ENCODE measurements around the gene TUBA1A. TPM values are rescaled to one million over a fixed set of nuclear protein-coding genes. Genes with fewer than 3 reads are reported as not detected.

Gene TUBA1A
- total RNA-seq, 1 donor = 478 TPM

DNA sequence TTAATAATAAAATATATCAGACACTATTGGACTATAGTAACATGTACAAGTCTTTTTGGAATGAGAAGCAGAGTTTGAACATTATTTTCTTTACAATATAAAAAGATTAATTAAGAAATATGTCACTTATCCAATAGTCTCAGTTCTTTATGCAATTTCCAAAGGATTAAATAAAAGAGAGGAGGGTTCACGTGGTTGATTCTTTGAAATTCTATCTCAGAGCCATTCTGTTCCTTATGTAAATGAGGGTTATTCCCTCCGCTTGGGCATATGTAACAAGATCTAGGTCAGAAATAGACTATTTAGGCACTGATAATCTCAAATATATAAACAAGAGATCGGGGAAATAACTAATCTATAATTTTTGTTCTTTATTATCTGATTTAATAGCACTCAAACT is 2.1 kb upstream of the TUBA1A start:
- H3K79me2 ChIP-seq (ENCODE audit: insufficient read depth, low read length) = peaks cover 23% of the 10 kb centered on the region
- H3K4me2 ChIP-seq (ENCODE audit: insufficient read depth, low read length) = no peak overlapping the region
- TF ChIP-seq, protein P1, sequence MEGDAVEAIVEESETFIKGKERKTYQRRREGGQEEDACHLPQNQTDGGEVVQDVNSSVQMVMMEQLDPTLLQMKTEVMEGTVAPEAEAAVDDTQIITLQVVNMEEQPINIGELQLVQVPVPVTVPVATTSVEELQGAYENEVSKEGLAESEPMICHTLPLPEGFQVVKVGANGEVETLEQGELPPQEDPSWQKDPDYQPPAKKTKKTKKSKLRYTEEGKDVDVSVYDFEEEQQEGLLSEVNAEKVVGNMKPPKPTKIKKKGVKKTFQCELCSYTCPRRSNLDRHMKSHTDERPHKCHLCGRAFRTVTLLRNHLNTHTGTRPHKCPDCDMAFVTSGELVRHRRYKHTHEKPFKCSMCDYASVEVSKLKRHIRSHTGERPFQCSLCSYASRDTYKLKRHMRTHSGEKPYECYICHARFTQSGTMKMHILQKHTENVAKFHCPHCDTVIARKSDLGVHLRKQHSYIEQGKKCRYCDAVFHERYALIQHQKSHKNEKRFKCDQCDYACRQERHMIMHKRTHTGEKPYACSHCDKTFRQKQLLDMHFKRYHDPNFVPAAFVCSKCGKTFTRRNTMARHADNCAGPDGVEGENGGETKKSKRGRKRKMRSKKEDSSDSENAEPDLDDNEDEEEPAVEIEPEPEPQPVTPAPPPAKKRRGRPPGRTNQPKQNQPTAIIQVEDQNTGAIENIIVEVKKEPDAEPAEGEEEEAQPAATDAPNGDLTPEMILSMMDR (IDR thresholded peaks at IDR 0.05; ENCODE audit: extremely low read depth, low read depth, low read length) = no peak
- H3K4me1 ChIP-seq (ENCODE audit: insufficient read depth, low read length) = peaks cover 10% of the 10 kb centered on the region
- H3K27ac ChIP-seq (ENCODE audit: low read depth, low read length) = no peak overlapping the region
- H3K9me3 ChIP-seq (ENCODE audit: low read depth, low read length) = no peaks in the 10 kb centered on the region
- peaks cover 12% of the 10 kb centered on the region for H4K20me1 ChIP-seq (ENCODE audit: insufficient read depth, low read length)
- H2AFZ ChIP-seq (ENCODE audit: low read length) = no peak overlapping the region
- H3K36me3 ChIP-seq (ENCODE audit: insufficient read depth, low read length) = peaks cover 5% of the 10 kb centered on the region
- no peak for DNase-seq (ENCODE audit: insufficient read length, low spot score, missing footprints)
- no peak overlapping the region for H3K4me3 ChIP-seq (ENCODE audit: insufficient read depth, low read length)
- no peaks in the 10 kb centered on the region for H3K27me3 ChIP-seq (ENCODE audit: insufficient read depth, low read length)

GRCh38 chr12:49189731-49190716 is 1.1 kb upstream of the TUBA1A start:
- Histone ChIP-seq H3K79me2 (ENCODE audit: insufficient read depth, low read length) (peaks cover 23% of the 10 kb centered on the region), H3K36me3 (ENCODE audit: insufficient read depth, low read length) (peaks cover 14% of the 10 kb centered on the region), H3K27me3 (ENCODE audit: insufficient read depth, low read length) (no peaks in the 10 kb centered on the region), H4K20me1 (ENCODE audit: insufficient read depth, low read length) (peaks cover 12% of the 10 kb centered on the region), H3K9me3 (ENCODE audit: low read depth, low read length) (no peaks in the 10 kb centered on the region), H3K4me1 (ENCODE audit: insufficient read depth, low read length) (peaks cover 10% of the 10 kb centered on the region), H3K27ac (ENCODE audit: low read depth, low read length) (peak overlapping the region; percentile 59), H3K4me3 (ENCODE audit: insufficient read depth, low read length) (peak overlapping the region; percentile 85), H2AFZ (ENCODE audit: low read length) (peak overlapping the region; percentile 71), H3K4me2 (ENCODE audit: insufficient read depth, low read length) (peak overlapping the region; percentile 86)
- DNase-seq (ENCODE audit: insufficient read length, low spot score, missing footprints) = no peak
- TF ChIP-seq, protein P1 (IDR thresholded peaks at IDR 0.05; ENCODE audit: extremely low read depth, low read depth, low read length) = no peak

- peaks cover 23% of the 10 kb centered on the region for H3K79me2 ChIP-seq (ENCODE audit: insufficient read depth, low read length)
- H3K27me3 ChIP-seq (ENCODE audit: insufficient read depth, low read length) = no peaks in the 10 kb centered on the region
- H3K36me3 ChIP-seq (ENCODE audit: insufficient read depth, low read length) = peaks cover 21% of the 10 kb centered on the region
- peak overlapping the region; percentile 86 for H3K4me2 ChIP-seq (ENCODE audit: insufficient read depth, low read length)
- TF ChIP-seq, protein P1 (IDR thresholded peaks at IDR 0.05; ENCODE audit: extremely low read depth, low read depth, low read length) = no peak
- H4K20me1 ChIP-seq (ENCODE audit: insufficient read depth, low read length) = peaks cover 12% of the 10 kb centered on the region
- H3K4me1 ChIP-seq (ENCODE audit: insufficient read depth, low read length) = peaks cover 10% of the 10 kb centered on the region
- peak overlapping the region; percentile 59 for H3K27ac ChIP-seq (ENCODE audit: low read depth, low read length)
- no peaks in the 10 kb centered on the region for H3K9me3 ChIP-seq (ENCODE audit: low read depth, low read length)
- peak; percentile 90 for DNase-seq (ENCODE audit: insufficient read length, low spot score, missing footprints)
- peak overlapping the region; percentile 85 for H3K4me3 ChIP-seq (ENCODE audit: insufficient read depth, low read length)
- peak overlapping the region; percentile 71 for H2AFZ ChIP-seq (ENCODE audit: low read length)
These were observed 522 bp downstream of the TUBA1A start for GRCh38 chr12:49188201-49188915.
